Midbrain (tissue), 1 donor: ENCODE data around the gene TRIM39.
"Not testable (repeated sequence)": the region's sequence is repeated elsewhere in the genome, so short reads cannot be mapped to it uniquely, and the experiment has no call there.

Experiments used
- DNase-seq: peaks from one replicate; lab custom pipeline; 2025; lab: John Stamatoyannopoulos, UW

TRIM39 gene

GRCh38 chr6:30363459-30363858 lies 36.7 kb downstream of the TRIM39 start:
- DNase-seq: no peak

GRCh38 chr6:30364591-30364990 lies 37.9 kb downstream of the TRIM39 start:
- no peak for DNase-seq

- not testable (repeated sequence) for DNase-seq
Measured at GRCh38 chr6:30369280-30369679, 42.6 kb downstream of the TRIM39 start.

GRCh38 chr6:30378290-30378937 lies 51.7 kb downstream of the TRIM39 start:
- DNase-seq: no peak

GRCh38 chr6:30380464-30380863 lies 53.7 kb downstream of the TRIM39 start:
- DNase-seq: no peak

GRCh38 chr6:30386166-30386565 lies 59.4 kb downstream of the TRIM39 start:
- DNase-seq: no peak

- no peak for DNase-seq
Measured at GRCh38 chr6:30391240-30391639, 64.5 kb downstream of the TRIM39 start.
